OCI-LY7 (cell line): ENCODE results near the gene DCAF8. TPM values are rescaled to one million over a fixed set of nuclear protein-coding genes. Genes with fewer than 3 reads are reported as not detected.

Experiments used
- BruUV-seq: library from RNA; stranded (reverse); fragments of 400-500 nt; replicated peaks from 2 replicates; lab custom pipeline; 2021; lab: Mats Ljungman, UMichigan
- CTCF ChIA-PET: fragments of 300-600 bp; sonication (Branson Sonifier 250); formaldehyde crosslinking; loops from one replicate; lab custom pipeline; 2022; ENCODE audit warnings: antibody characterized with exemption; ENCODE audit not compliant: unreplicated experiment; lab: Charles Lee
- POLR2A ChIA-PET: fragments of 300-600 bp; sonication (Branson Sonifier 250); formaldehyde crosslinking; loops from one replicate; lab custom pipeline; 2022; ENCODE audit warnings: antibody characterized with exemption; lab: Charles Lee
- DNase-seq: peaks from one replicate; pipeline ENCODE4 v3.0.0-alpha.2; 2015; ENCODE audit warnings: low spot score
- H2AFZ ChIP-seq: fragments of 200-600 bp; sonication (generic), shearing (Covaris generic); 2 replicates; pipeline ENCODE4 v1.6.1; 2014; ENCODE audit warnings: mild to moderate bottlenecking, antibody characterized with exemption, low read length, moderate library complexity
- H3K27ac ChIP-seq: fragments of 200-600 bp; sonication (generic); 2 replicates; pipeline ENCODE4 v1.5.1; 2014; ENCODE audit warnings: mixed run types, low read depth, mild to moderate bottlenecking, moderate library complexity, low read length, inconsistent platforms; ENCODE audit not compliant: poor library complexity, severe bottlenecking
- H3K36me3 ChIP-seq: fragments of 200-600 bp; sonication (generic); 2 replicates; pipeline ENCODE4 v1.6.1; 2014; ENCODE audit warnings: mild to moderate bottlenecking, antibody characterized with exemption, low read length, moderate library complexity, mixed read lengths; ENCODE audit not compliant: insufficient read depth
- H3K4me1 ChIP-seq: fragments of 200-600 bp; sonication (generic); 2 replicates; pipeline ENCODE4 v1.5.1; 2014; ENCODE audit warnings: mild to moderate bottlenecking, low read length; ENCODE audit not compliant: insufficient read depth, poor library complexity, severe bottlenecking
- H3K4me2 ChIP-seq: fragments of 200-600 bp; sonication (generic); 2 replicates; pipeline ENCODE4 v1.6.1; 2014; ENCODE audit warnings: mild to moderate bottlenecking, low read length
- H3K4me3 ChIP-seq: fragments of 200-600 bp; sonication (generic); 2 replicates; pipeline ENCODE4 v1.5.1; 2014; ENCODE audit warnings: mild to moderate bottlenecking, low read depth, low read length; ENCODE audit not compliant: poor library complexity, severe bottlenecking
- H3K79me2 ChIP-seq: fragments of 200-600 bp; sonication (generic); 2 replicates; pipeline ENCODE4 v1.6.1; 2016; ENCODE audit warnings: low read depth, mild to moderate bottlenecking, low read length, moderate library complexity, mixed read lengths; ENCODE audit not compliant: insufficient read depth
- H3K9me2 ChIP-seq: fragments of 200-600 bp; sonication (generic); 2 replicates; pipeline ENCODE4 v1.6.1; 2016; ENCODE audit warnings: mild to moderate bottlenecking, low read length, mixed read lengths; ENCODE audit not compliant: insufficient read depth
- H3K9me3 ChIP-seq: fragments of 200-600 bp; sonication (generic); 2 replicates; pipeline ENCODE4 v1.6.1; 2014; ENCODE audit warnings: mild to moderate bottlenecking, mixed run types, low read length, mixed read lengths
- H4K20me1 ChIP-seq: fragments of 200-600 bp; sonication (generic); 2 replicates; pipeline ENCODE4 v1.6.1; 2014; ENCODE audit warnings: mild to moderate bottlenecking, antibody characterized with exemption, low read length, moderate library complexity, mixed read lengths; ENCODE audit not compliant: insufficient read depth
- CTCF ChIP-seq: fragments of 200-600 bp; sonication (generic); conservative IDR thresholded peaks from 2 replicates; pipeline ENCODE4 v1.5.1; 2014; ENCODE audit warnings: mild to moderate bottlenecking, antibody characterized with exemption, low read length, moderate library complexity, mixed read lengths
- EZH2phosphoT487 ChIP-seq: fragments of 200-600 bp; sonication (generic); IDR thresholded peaks from 2 replicates; pipeline ENCODE4 v1.6.1; 2018; ENCODE audit warnings: low read depth, borderline replicate concordance, mild to moderate bottlenecking, mixed run types, antibody characterized with exemption, low read length, moderate library complexity, mixed read lengths
- intact Hi-C: fragments of 100-400 bp; cut with micrococcal nuclease; formaldehyde crosslinking; loops from one replicate; pipeline ENCODE4 v1.10.0; 2022; ENCODE audit not compliant: unreplicated experiment
- total RNA-seq, 2 experiments: library from RNA; depleted of rRNA in 1 of 2; stranded (reverse); fragments of >200 nt in 1 of 2; shearing (Covaris generic) in 1 of 2; gene quantifications; 2 replicates each; pipeline ENCODE4 v1.2.3, GENCODE V29; 2014 to 2022

The DCAF8 gene
- total RNA-seq, 2 experiments from 2014 or later = 118 to 139 TPM

DNA sequence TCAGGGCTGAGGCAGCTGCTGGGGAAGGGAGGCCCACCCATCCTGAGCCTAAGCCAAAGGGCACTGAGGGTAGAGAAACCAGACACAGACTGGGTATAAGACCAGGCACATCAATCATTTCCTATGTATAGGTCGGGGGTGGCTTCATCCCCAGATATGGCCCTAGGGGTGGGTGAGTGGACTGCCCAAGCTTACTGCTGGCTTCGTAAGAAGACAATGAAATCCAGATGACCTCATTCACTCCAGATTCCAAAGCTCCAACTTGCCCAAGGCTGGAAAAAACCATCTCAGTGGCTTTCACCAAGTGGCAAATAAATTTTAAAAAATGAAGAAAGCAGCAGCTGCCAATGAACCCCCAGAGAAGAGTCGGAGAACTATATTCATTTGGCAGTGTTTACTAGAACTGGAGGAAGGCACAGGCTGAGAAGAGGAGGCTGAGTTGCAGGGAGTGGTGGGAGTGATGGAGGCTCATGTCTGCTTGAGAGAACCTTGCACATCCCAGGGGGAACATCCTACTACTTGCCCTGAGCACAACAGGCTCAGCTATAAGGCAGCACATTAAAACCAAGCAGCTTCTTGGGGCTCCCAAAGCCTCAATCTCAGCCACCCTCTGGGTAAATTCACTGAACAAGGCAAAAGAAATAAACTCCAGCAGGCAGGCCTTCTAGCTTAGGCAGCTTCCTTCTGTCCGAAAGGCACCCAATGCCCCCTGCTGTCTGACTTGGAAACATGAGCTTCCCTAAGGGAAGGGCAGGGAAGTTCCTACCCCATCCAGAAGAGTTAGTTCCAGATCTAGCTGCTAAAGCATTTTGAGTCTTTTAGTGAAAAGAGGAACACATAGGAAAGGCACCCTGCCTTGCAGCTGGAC, 43.1 kb downstream of the DCAF8 start:
- ChIA-PET POLR2A (interaction anchor here (0.9 to 1.6 kb wide), 5 partner anchors 8 to 42 kb away, joined by 3 to 7 read pairs (median 4); no protein-coding TSS in a partner anchor), CTCF (interaction anchor here (1.1 kb wide), 1 partner anchor 26 kb away, joined by 3 read pairs; no protein-coding TSS in a partner anchor)
- no peak overlapping the region for H3K4me3 ChIP-seq
- H3K9me3 ChIP-seq = no peaks in the 10 kb centered on the region
- no TSS peak for BruUV-seq
- H3K4me2 ChIP-seq = no peak overlapping the region
- H3K36me3 ChIP-seq = peaks cover 98% of the 10 kb centered on the region
- no peak for DNase-seq
- no peaks in the 10 kb centered on the region for H4K20me1 ChIP-seq
- H2AFZ ChIP-seq = no peak overlapping the region
- H3K4me1 ChIP-seq = no peaks in the 10 kb centered on the region
- no peak for TF ChIP-seq EZH2phosphoT487
- peak; percentile 49 for TF ChIP-seq CTCF
- no peak overlapping the region for H3K27ac ChIP-seq
- H3K9me2 ChIP-seq = no peaks in the 10 kb centered on the region
- H3K79me2 ChIP-seq = no peaks in the 10 kb centered on the region
- intact Hi-C loops = loop anchor here (1.0 kb wide), 1 partner anchor 26 kb away; no protein-coding TSS in a partner anchor

GRCh38 chr1:160217481-160218051, 44.8 kb downstream of the DCAF8 start:
- intact Hi-C loops = no loop called here
- ChIA-PET POLR2A (interaction anchor here (1.2 to 1.5 kb wide), 2 partner anchors 10 to 13 kb away, joined by 3 to 4 read pairs; no protein-coding TSS in a partner anchor), CTCF (no interaction called here)
- Histone ChIP-seq H3K4me2 (no peak overlapping the region), H3K9me3 (no peaks in the 10 kb centered on the region), H3K4me1 (no peaks in the 10 kb centered on the region), H3K79me2 (no peaks in the 10 kb centered on the region), H3K27ac (no peak overlapping the region), H4K20me1 (no peaks in the 10 kb centered on the region), H3K9me2 (no peaks in the 10 kb centered on the region), H3K4me3 (no peak overlapping the region), H2AFZ (no peak overlapping the region), H3K36me3 (peaks cover 98% of the 10 kb centered on the region)
- DNase-seq = no peak
- TF ChIP-seq EZH2phosphoT487 (no peak), CTCF (no peak)
- no TSS peak for BruUV-seq
